Measurements from ENCODE around the gene NUAK2. TPM values are rescaled to one million over a fixed set of nuclear protein-coding genes. Genes with fewer than 3 reads are reported as not detected.
"Not testable (repeated sequence)": the region's sequence is repeated elsewhere in the genome, so short reads cannot be mapped to it uniquely, and the experiment has no call there.

Gene NUAK2
- 10 to 100 TPM in 1 of 3 donors, 1 to 10 TPM in 2; 6.3 to 26.4 (median 6.6) TPM for polyA plus RNA-seq

- Mint-ChIP-seq H3K27ac (peak within 1 kb of the TSS; percentile 90 to 96 (median 94)), H3K36me3 (peaks cover 0 to 7% (median 3%) of the 10 kb centered on the region in 3 donors), H3K4me3 (peak within 1 kb of the TSS; percentile 95 to 100 (median 99)), H3K9me3 (peaks cover 0 to 2% (median 0%) of the 10 kb centered on the region in 6 donors), H3K4me1 (peaks cover 65 to 79% of the 10 kb centered on the region in 2 donors), H3K27me3 (ENCODE audit: low read depth in 3 of 3) (peaks cover 2 to 3% (median 3%) of the 10 kb centered on the region in 3 donors)
- peak; percentile 78 to 82 (median 80) for DNase-seq
Measured at GRCh38 chr1:205321162-205321958, at the start of gene NUAK2. NUAK2 (minus strand) TSS chr1:205321745; CDS start chr1:205321628, 117 bp downstream.

- H3K4me1 Mint-ChIP-seq = peaks cover 3 to 5% of the 10 kb centered on the region in 2 donors
- no peaks in the 10 kb centered on the region for H3K9me3 Mint-ChIP-seq
- H3K27ac Mint-ChIP-seq = peak overlapping the region in 1 of 6 donors; percentile 27
Measured at GRCh38 chr1:205370780-205371179, 49.2 kb upstream of the NUAK2 start.

GRCh38 chr1:205369701-205370123, 48.2 kb upstream of the NUAK2 start:
- Mint-ChIP-seq H3K36me3 (no peaks in the 10 kb centered on the region), H3K9me3 (no peaks in the 10 kb centered on the region), H3K27ac (no peak overlapping the region), H3K27me3 (ENCODE audit: low read depth in 3 of 3) (peaks cover 4 to 9% (median 5%) of the 10 kb centered on the region in 3 donors), H3K4me3 (no peak overlapping the region), H3K4me1 (peaks cover 3 to 5% of the 10 kb centered on the region in 2 donors)
- no peak for DNase-seq

More at GRCh38 chr1:205370780-205371179, 49.2 kb upstream of the NUAK2 start:
- no peak for DNase-seq
- Mint-ChIP-seq H3K4me3 (no peak overlapping the region), H3K27me3 (ENCODE audit: low read depth in 3 of 3) (peaks cover 4 to 9% (median 5%) of the 10 kb centered on the region in 3 donors), H3K36me3 (peaks cover 0 to 1% (median 0%) of the 10 kb centered on the region in 3 donors)

- DNase-seq = no peak
- Mint-ChIP-seq H3K9me3 (no peaks in the 10 kb centered on the region), H3K27me3 (ENCODE audit: low read depth in 3 of 3) (peaks cover 0 to 9% (median 6%) of the 10 kb centered on the region in 3 donors), H3K27ac (no peak overlapping the region), H3K4me3 (no peak overlapping the region), H3K36me3 (no peaks in the 10 kb centered on the region), H3K4me1 (no peaks in the 10 kb centered on the region)
Measured at GRCh38 chr1:205368478-205368877, 46.9 kb upstream of the NUAK2 start.

GRCh38 chr1:205365945-205366463, 44.5 kb upstream of the NUAK2 start:
- H3K9me3 Mint-ChIP-seq = no peaks in the 10 kb centered on the region
- no peak overlapping the region for H3K27ac Mint-ChIP-seq
- no peak for DNase-seq
- H3K4me3 Mint-ChIP-seq = no peak overlapping the region
- H3K36me3 Mint-ChIP-seq = no peaks in the 10 kb centered on the region
- no peaks in the 10 kb centered on the region for H3K4me1 Mint-ChIP-seq
- peaks cover 0 to 5% (median 3%) of the 10 kb centered on the region in 3 donors for H3K27me3 Mint-ChIP-seq (ENCODE audit: low read depth in 3 of 3)

- not testable (repeated sequence) for H3K36me3 Mint-ChIP-seq; DNase-seq; H3K27ac Mint-ChIP-seq; H3K4me1 Mint-ChIP-seq; H3K4me3 Mint-ChIP-seq; H3K27me3 Mint-ChIP-seq (ENCODE audit: low read depth in 3 of 3); H3K9me3 Mint-ChIP-seq
Measured at GRCh38 chr1:205365086-205365485, 43.5 kb upstream of the NUAK2 start.

- no peak overlapping the region for H3K27ac Mint-ChIP-seq
- DNase-seq = no peak
- H3K4me3 Mint-ChIP-seq = no peak overlapping the region
- H3K27me3 Mint-ChIP-seq (ENCODE audit: low read depth in 3 of 3) = peaks cover 3 to 8% (median 7%) of the 10 kb centered on the region in 3 donors
- H3K4me1 Mint-ChIP-seq = no peaks in the 10 kb centered on the region
- H3K9me3 Mint-ChIP-seq = no peaks in the 10 kb centered on the region
- no peaks in the 10 kb centered on the region for H3K36me3 Mint-ChIP-seq
Measured at GRCh38 chr1:205360891-205361290, 39.3 kb upstream of the NUAK2 start.

GRCh38 chr1:205359771-205360565, 38.4 kb upstream of the NUAK2 start:
- Mint-ChIP-seq H3K27ac (no peak overlapping the region), H3K4me1 (no peaks in the 10 kb centered on the region), H3K4me3 (no peak overlapping the region), H3K27me3 (ENCODE audit: low read depth in 3 of 3) (peaks cover 3 to 10% (median 8%) of the 10 kb centered on the region in 3 donors), H3K36me3 (no peaks in the 10 kb centered on the region), H3K9me3 (no peaks in the 10 kb centered on the region)
- no peak for DNase-seq

GRCh38 chr1:205358579-205358978, 37.0 kb upstream of the NUAK2 start:
- H3K36me3 Mint-ChIP-seq = no peaks in the 10 kb centered on the region
- H3K4me1 Mint-ChIP-seq = no peaks in the 10 kb centered on the region
- H3K9me3 Mint-ChIP-seq = no peaks in the 10 kb centered on the region
- peaks cover 5 to 10% (median 8%) of the 10 kb centered on the region in 3 donors for H3K27me3 Mint-ChIP-seq (ENCODE audit: low read depth in 3 of 3)
- no peak overlapping the region for H3K4me3 Mint-ChIP-seq
- DNase-seq = no peak
- no peak overlapping the region for H3K27ac Mint-ChIP-seq

GRCh38 chr1:205357567-205357966, 36.0 kb upstream of the NUAK2 start:
- Mint-ChIP-seq H3K36me3 (no peaks in the 10 kb centered on the region), H3K9me3 (no peaks in the 10 kb centered on the region), H3K4me1 (no peaks in the 10 kb centered on the region), H3K27ac (no peak overlapping the region), H3K27me3 (ENCODE audit: low read depth in 3 of 3) (peaks cover 5 to 8% (median 8%) of the 10 kb centered on the region in 3 donors), H3K4me3 (no peak overlapping the region)
- DNase-seq = no peak

- no peak for DNase-seq
- Mint-ChIP-seq H3K27me3 (ENCODE audit: low read depth in 3 of 3) (peaks cover 5 to 8% (median 8%) of the 10 kb centered on the region in 3 donors), H3K4me1 (no peaks in the 10 kb centered on the region), H3K4me3 (no peak within 1 kb of the TSS), H3K36me3 (no peaks in the 10 kb centered on the region), H3K27ac (no peak within 1 kb of the TSS), H3K9me3 (no peaks in the 10 kb centered on the region)
Measured at GRCh38 chr1:205356440-205357139, 35.0 kb upstream of the NUAK2 start, which contains the start of gene KLHDC8A. KLHDC8A (minus strand) TSS chr1:205356922; CDS start chr1:205343604, 13,318 bp downstream.

GRCh38 chr1:205355075-205355453, 33.5 kb upstream of the NUAK2 start:
- no peak overlapping the region for H3K4me3 Mint-ChIP-seq
- DNase-seq = no peak
- no peak overlapping the region for H3K27ac Mint-ChIP-seq
- H3K9me3 Mint-ChIP-seq = no peaks in the 10 kb centered on the region
- no peaks in the 10 kb centered on the region for H3K4me1 Mint-ChIP-seq
- no peaks in the 10 kb centered on the region for H3K36me3 Mint-ChIP-seq
- H3K27me3 Mint-ChIP-seq (ENCODE audit: low read depth in 3 of 3) = peaks cover 3 to 8% (median 8%) of the 10 kb centered on the region in 3 donors
